ENCODE results near the gene MIP.
"Not testable (repeated sequence)": the region's sequence is repeated elsewhere in the genome, so short reads cannot be mapped to it uniquely, and the experiment has no call there.

The MIP gene

GRCh38 chr12:56454557-56454956 lies at the start of gene MIP:
Gene MIP, minus strand, starts transcription at chr12:56454657. Its CDS starts 44 bp downstream, at chr12:56454613.
- no peak for DNase-seq

- not testable (repeated sequence) for DNase-seq
These were observed 45.4 kb upstream of the MIP start for GRCh38 chr12:56499879-56500278.

DNA sequence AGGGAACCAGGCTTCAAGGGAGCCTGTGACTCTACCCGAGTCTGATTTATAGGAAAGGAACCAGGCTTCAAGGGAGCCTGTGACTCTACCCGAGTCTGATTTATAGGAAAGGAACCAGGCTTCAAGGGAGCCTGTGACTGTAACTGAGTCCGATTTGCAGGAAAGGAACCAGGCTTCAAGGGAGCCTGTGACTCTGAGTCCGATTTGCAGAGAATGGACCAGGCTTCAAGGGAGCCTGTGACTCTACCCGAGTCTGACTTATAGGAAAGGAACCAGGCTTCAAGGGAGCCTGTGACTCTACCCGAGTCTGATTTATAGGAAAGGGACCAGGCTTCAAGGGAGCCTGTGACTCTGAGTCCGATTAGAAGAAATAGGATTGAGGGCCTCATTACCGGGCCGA lies 45.0 kb upstream of the MIP start:
- DNase-seq = not testable (repeated sequence)

- not testable (repeated sequence) for DNase-seq
These were observed 43.9 kb upstream of the MIP start for GRCh38 chr12:56498126-56498902.

GRCh38 chr12:56496704-56497103 lies 42.2 kb upstream of the MIP start:
- peak; percentile 64 for DNase-seq

DNA sequence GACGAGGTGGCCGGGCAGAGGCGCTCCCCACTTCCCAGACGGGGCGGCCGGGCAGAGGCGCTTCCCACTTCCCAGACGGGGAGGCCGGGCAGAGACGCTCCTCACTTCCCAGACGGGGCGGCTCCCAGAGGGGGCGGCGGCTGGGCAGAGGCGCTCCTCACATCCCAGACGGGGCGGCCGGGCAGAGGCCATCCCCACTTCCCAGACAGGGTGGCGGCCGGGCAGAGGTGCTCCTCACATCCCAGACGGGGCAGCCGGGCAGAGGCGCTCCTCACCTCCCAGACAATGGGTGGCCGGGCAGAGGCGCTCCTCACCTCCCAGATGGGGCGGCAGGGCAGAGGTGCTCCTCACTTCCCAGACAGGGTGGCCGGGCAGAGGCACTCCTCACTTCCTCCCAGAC lies 40.0 kb upstream of the MIP start:
- not testable (repeated sequence) for DNase-seq

GRCh38 chr12:56494106-56494415 lies 39.6 kb upstream of the MIP start:
- DNase-seq = not testable (repeated sequence)

- not testable (repeated sequence) for DNase-seq
These were observed 39.1 kb upstream of the MIP start for GRCh38 chr12:56493409-56494105.

DNA sequence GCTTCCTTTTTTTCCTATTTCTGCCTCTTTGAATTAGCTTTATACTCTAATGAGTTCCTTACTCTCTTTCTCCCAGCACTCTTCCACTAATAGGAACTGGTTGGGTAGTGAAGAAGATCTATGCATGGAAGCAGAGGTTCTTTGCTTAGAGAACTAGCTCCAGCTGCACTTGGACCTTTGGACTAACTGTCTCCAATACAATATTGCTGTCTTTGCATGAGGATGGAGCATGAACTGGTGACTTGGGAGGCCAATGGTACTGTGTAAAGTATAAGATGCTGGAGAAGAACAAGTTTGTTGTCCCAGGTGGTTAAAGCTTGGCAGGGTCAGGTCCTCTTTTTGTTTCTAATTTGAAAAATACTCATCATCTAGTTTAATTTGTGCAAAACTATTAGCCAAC lies 35.9 kb upstream of the MIP start:
- DNase-seq = no peak

- peak; percentile 86 for DNase-seq
These were observed 33.8 kb upstream of the MIP start, which contains the start of gene GLS2 for GRCh38 chr12:56488041-56488955. Gene GLS2, minus strand, starts transcription at chr12:56488161. Its CDS starts 43 bp downstream, at chr12:56488118.

GRCh38 chr12:56487448-56488040 lies 33.1 kb upstream of the MIP start:
- DNase-seq = peak; percentile 10

GRCh38 chr12:56486694-56487093 lies 32.2 kb upstream of the MIP start:
- DNase-seq = no peak

DNA sequence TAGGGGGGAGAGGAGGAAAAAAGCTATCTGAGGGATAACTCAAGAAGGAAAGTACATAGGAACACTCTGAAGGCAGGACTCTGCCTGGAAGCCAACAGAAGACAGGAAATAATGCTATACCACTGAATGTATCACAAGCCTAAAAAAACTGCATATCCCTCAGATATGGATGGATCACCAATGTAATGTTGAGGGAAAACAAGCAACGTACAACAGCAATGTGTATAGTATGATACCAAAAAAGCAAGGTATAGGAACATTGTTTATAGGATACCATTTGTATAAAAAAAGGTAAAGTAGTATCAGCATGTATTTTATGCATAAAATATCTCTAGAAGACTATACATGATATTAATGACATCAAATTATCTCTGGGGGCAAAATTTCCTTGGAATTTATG lies 30.1 kb upstream of the MIP start:
- no peak for DNase-seq

GRCh38 chr12:56479625-56480024 lies 25.2 kb upstream of the MIP start:
- no peak for DNase-seq

GRCh38 chr12:56477521-56478225 lies 23.2 kb upstream of the MIP start:
- DNase-seq = no peak

DNA sequence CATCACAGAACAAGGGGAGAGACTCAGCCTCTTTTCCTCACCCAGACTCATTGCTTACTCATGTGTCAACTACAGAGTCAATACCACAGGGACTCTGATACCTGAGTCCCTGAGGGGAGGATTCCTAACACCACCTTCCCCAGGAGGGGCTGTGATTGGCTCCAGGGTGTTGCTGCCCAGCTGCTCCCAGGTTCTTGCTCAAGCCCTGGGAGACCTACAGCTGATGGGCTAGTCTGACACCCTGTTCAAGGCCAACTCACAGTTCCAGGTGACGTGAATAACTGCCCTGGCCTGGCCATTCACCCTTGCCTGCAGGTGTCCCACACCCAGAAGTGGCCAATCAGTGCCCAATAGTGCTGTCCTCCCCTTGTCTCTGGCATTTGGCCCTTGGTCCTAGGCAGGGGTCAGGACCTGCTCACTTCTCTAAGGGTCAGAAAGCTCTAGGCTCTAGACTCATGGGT lies 22.5 kb upstream of the MIP start:
- no peak for DNase-seq

- no peak for DNase-seq
These were observed 21.7 kb upstream of the MIP start for GRCh38 chr12:56476143-56476542.

DNA sequence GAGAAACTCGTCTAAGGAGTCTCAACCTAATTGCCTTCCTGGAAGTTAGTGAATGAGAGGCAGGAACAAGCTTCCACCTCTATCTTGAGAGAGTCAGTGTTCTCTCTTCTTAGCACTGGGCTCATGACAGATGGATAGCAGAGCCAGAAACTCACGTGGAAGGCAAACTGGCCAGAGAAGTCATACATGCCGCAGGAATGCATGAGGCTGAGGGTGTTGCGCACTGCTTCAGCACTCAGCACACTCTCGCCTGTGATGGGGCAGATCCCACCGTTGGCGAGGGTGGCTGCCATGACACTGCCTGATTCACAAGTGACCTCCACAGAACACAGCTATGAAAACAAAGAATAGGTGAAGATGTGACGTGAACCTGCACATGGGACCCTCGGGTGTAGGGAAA lies 19.9 kb upstream of the MIP start:
- DNase-seq = no peak

- DNase-seq = peak; percentile 4
These were observed 14.8 kb upstream of the MIP start for GRCh38 chr12:56469007-56469930.

DNA sequence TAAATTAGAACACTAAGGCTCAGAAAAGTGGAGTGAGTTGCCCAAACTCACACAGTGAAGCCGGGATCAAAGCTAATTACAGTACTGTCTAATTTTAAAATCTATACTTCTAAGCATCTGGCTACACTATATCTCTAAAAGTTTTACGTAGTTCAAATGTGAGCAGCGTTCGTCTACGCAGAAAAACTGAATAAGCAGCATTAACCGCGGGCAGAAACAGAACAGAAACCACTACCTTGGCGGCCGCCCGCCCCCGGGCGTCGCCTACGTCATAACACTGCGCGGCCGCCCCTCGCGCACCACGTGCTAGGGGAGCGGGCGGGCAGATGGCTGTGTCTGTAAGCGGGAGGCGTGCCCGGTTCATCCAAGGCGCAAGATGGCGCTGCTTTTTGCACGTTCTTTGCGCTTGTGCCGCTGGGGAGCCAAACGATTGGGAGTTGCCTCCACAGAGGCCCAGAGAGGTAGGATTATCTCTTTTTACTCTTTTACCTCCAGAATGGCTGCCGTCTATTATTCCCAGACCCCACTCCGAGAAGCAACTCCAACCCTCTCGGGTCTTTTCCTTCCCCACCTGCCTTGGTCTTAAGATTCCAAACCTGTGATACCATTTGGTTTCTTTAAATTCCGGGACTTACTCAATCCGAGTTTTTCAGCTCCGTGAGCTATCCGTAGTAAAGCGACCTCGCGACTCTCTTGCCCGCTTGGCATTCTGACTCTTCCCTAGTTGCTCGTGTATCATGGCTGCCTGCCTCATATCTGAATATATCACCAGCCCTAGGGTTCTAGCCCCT lies 14.0 kb upstream of the MIP start, which contains the start of gene SPRYD4:
TSS of gene SPRYD4 (plus strand) at position 363 of the 791 bp plus-strand sequence. CDS start at position 377, 14 bp downstream.
- DNase-seq = peak; percentile 95

Data from CD4-positive, alpha-beta T cell treated with Interleukin-21 for 1 hour (primary cell).